GM19351 (cell line): ENCODE results near the gene PABPN1L.

Experiments
- ATAC-seq: cut with Tn5 transposase; IDR thresholded peaks from one replicate; pipeline ENCODE4 v1.9.1; 2021; ENCODE audit warnings: mild to moderate bottlenecking, moderate library complexity; ENCODE audit not compliant: unreplicated experiment

The PABPN1L gene

GRCh38 chr16:88884569-88885271, 18.3 kb upstream of the PABPN1L start:
- ATAC-seq: no peak

- ATAC-seq: no peak
Measured at GRCh38 chr16:88883946-88884345, 17.5 kb upstream of the PABPN1L start.

- no peak for ATAC-seq
Measured at GRCh38 chr16:88883117-88883895, 16.8 kb upstream of the PABPN1L start.

- ATAC-seq: no peak
Measured at GRCh38 chr16:88882358-88883030, 16.0 kb upstream of the PABPN1L start.

- ATAC-seq: no peak
Measured at GRCh38 chr16:88881675-88882357, 15.4 kb upstream of the PABPN1L start.

GRCh38 chr16:88881007-88881615, 14.7 kb upstream of the PABPN1L start:
- ATAC-seq: no peak

GRCh38 chr16:88880226-88881006, 14.0 kb upstream of the PABPN1L start:
- ATAC-seq: no peak

- ATAC-seq: no peak
Measured at GRCh38 chr16:88879788-88880055, 13.3 kb upstream of the PABPN1L start.

GRCh38 chr16:88878967-88879787, 12.7 kb upstream of the PABPN1L start:
- no peak for ATAC-seq

- no peak for ATAC-seq
Measured at GRCh38 chr16:88878356-88878755, 11.9 kb upstream of the PABPN1L start.

- ATAC-seq: no peak
Measured at GRCh38 chr16:88877564-88878289, 11.3 kb upstream of the PABPN1L start.

GRCh38 chr16:88876942-88877526, 10.6 kb upstream of the PABPN1L start:
- ATAC-seq: no peak

- ATAC-seq: no peak
Measured at GRCh38 chr16:88875703-88876234, 9.3 kb upstream of the PABPN1L start.

GRCh38 chr16:88874938-88875599, 8.6 kb upstream of the PABPN1L start:
- no peak for ATAC-seq

- ATAC-seq: no peak
Measured at GRCh38 chr16:88872650-88873331, 6.3 kb upstream of the PABPN1L start.

GRCh38 chr16:88871730-88872416, 5.4 kb upstream of the PABPN1L start:
- no peak for ATAC-seq

- no peak for ATAC-seq
Measured at GRCh38 chr16:88871349-88871702, 4.9 kb upstream of the PABPN1L start.
